Trophoblast cell (in vitro differentiated cells and primary cell): ENCODE results near the gene CBR3.

ENCODE experiments used
- DNase-seq, 2 donors: peaks; one replicate each; pipeline ENCODE4 v3.0.0-alpha.2; 2016
- H2AFZ ChIP-seq: 2 replicates; pipeline ENCODE4 v1.6.1; 2013; ENCODE audit warnings: low read length, moderate library complexity, mild to moderate bottlenecking; ENCODE audit not compliant: insufficient read depth, poor library complexity
- H2AK5ac ChIP-seq: 2 replicates; pipeline ENCODE4 v1.6.1; 2013; ENCODE audit warnings: mild to moderate bottlenecking, low read length
- H2BK120ac ChIP-seq: 2 replicates; pipeline ENCODE4 v1.6.1; 2013; ENCODE audit warnings: low read length, mild to moderate bottlenecking, moderate library complexity; ENCODE audit not compliant: insufficient read depth, poor library complexity
- H2BK12ac ChIP-seq: 2 replicates; pipeline ENCODE4 v1.6.1; 2013; ENCODE audit warnings: mild to moderate bottlenecking, low read length, moderate library complexity
- H2BK5ac ChIP-seq: 2 replicates; pipeline ENCODE4 v1.6.1; 2013; ENCODE audit warnings: low read length, low read depth, moderate library complexity, mild to moderate bottlenecking; ENCODE audit not compliant: poor library complexity
- H3K14ac ChIP-seq: 2 replicates; pipeline ENCODE4 v1.6.1; 2013; ENCODE audit warnings: mild to moderate bottlenecking, low read length
- H3K18ac ChIP-seq: 2 replicates; pipeline ENCODE4 v1.6.1; 2013; ENCODE audit warnings: mild to moderate bottlenecking, low read length
- H3K23ac ChIP-seq: 2 replicates; pipeline ENCODE4 v1.6.1; 2013; ENCODE audit warnings: low read length
- H3K27ac ChIP-seq: 2 replicates; pipeline ENCODE4 v1.5.1; 2013; ENCODE audit warnings: low read depth, mild to moderate bottlenecking, inconsistent platforms, low read length, moderate library complexity
- H3K27me3 ChIP-seq: 2 replicates; pipeline ENCODE4 v1.6.1; 2013; ENCODE audit warnings: inconsistent platforms, mild to moderate bottlenecking, low read length, moderate library complexity; ENCODE audit not compliant: insufficient read depth
- H3K36me3 ChIP-seq, 2 experiments: 1 replicate in 1 of 2; 2 replicates in 1 of 2; pipeline ENCODE4 v1.6.1; 2013; ENCODE audit warnings: low read length in 2 of 2, mild to moderate bottlenecking in 2 of 2, moderate library complexity in 1 of 2; ENCODE audit not compliant: insufficient read depth in 2 of 2, control insufficient read depth in 1 of 2
- H3K4ac ChIP-seq: 2 replicates; pipeline ENCODE4 v1.6.1; 2013; ENCODE audit warnings: low read depth, mild to moderate bottlenecking, low read length, moderate library complexity
- H3K4me1 ChIP-seq, 2 experiments: 1 replicate in 1 of 2; 2 replicates in 1 of 2; pipeline ENCODE4 v1.6.1; 2013; ENCODE audit warnings: low read length in 2 of 2, mild to moderate bottlenecking in 2 of 2, moderate library complexity in 1 of 2; ENCODE audit not compliant: insufficient read depth in 2 of 2, control insufficient read depth in 1 of 2
- H3K4me2 ChIP-seq: 2 replicates; pipeline ENCODE4 v1.6.1; 2013; ENCODE audit warnings: inconsistent platforms, mild to moderate bottlenecking, low read length, moderate library complexity
- H3K4me3 ChIP-seq: 2 replicates; pipeline ENCODE4 v1.5.1; 2013; ENCODE audit warnings: mild to moderate bottlenecking, low read depth, low read length, inconsistent platforms
- H3K79me1 ChIP-seq: one replicate; pipeline ENCODE4 v1.6.1; 2013; ENCODE audit warnings: low read length
- H3K79me2 ChIP-seq: 2 replicates; pipeline ENCODE4 v1.6.1; 2013; ENCODE audit warnings: low read length, mild to moderate bottlenecking; ENCODE audit not compliant: control insufficient read depth, insufficient read depth, poor library complexity
- H3K9ac ChIP-seq: 2 replicates; pipeline ENCODE4 v1.6.1; 2013; ENCODE audit warnings: mild to moderate bottlenecking, low read length
- H3K9me3 ChIP-seq: 2 replicates; pipeline ENCODE4 v1.6.1; 2013; ENCODE audit warnings: low read depth, mild to moderate bottlenecking, control low read depth, inconsistent platforms, low read length; ENCODE audit not compliant: insufficient read depth
- H4K12ac ChIP-seq: 2 replicates; pipeline ENCODE4 v1.6.1; 2013; ENCODE audit warnings: low read depth, mild to moderate bottlenecking, low read length, moderate library complexity
- H4K8ac ChIP-seq: 2 replicates; pipeline ENCODE4 v1.6.1; 2013; ENCODE audit warnings: low read depth, mild to moderate bottlenecking, low read length, moderate library complexity
- H4K91ac ChIP-seq: one replicate; pipeline ENCODE4 v1.6.1; 2013; ENCODE audit warnings: low read depth, mild to moderate bottlenecking, low read length, moderate library complexity
- WGBS: extraction: QIAGEN DNeasy Blood & Tissue Kit; methylation state at CpG from one replicate; pipeline ENCODE4 v1.1.7; 2013; ENCODE audit warnings: missing lambda C conversion rate; ENCODE audit not compliant: insufficient read length, insufficient coverage; ENCODE audit errors: extremely low coverage; 5-methylcytosine and 5-hydroxymethylcytosine counted together

Gene CBR3

GRCh38 chr21:36195613-36196012 lies 60.7 kb downstream of the CBR3 start:
- no peak overlapping the region for H3K18ac ChIP-seq
- no peaks in the 10 kb centered on the region for H3K27me3 ChIP-seq
- H2BK5ac ChIP-seq: no peak overlapping the region
- H3K79me1 ChIP-seq: peaks cover 13% of the 10 kb centered on the region
- no peak overlapping the region for H3K4me2 ChIP-seq
- no peaks in the 10 kb centered on the region for H3K9me3 ChIP-seq
- H3K9ac ChIP-seq: no peak overlapping the region
- H3K4ac ChIP-seq: no peak overlapping the region
- no peak overlapping the region for H2AFZ ChIP-seq
- no peak overlapping the region for H2BK12ac ChIP-seq
- no peak overlapping the region for H4K12ac ChIP-seq
- no peak overlapping the region for H2BK120ac ChIP-seq
- WGBS: no CpG with 5 or more reads among the region's 1 CpG
- H3K4me3 ChIP-seq: no peak overlapping the region
- peaks cover 3% of the 10 kb centered on the region for H3K79me2 ChIP-seq
- H4K8ac ChIP-seq: no peak overlapping the region
- H2AK5ac ChIP-seq: no peak overlapping the region
- peaks cover 18 to 24% of the 10 kb centered on the region in 2 experiments for H3K4me1 ChIP-seq
- DNase-seq: no peak
- H3K23ac ChIP-seq: no peak overlapping the region
- H3K27ac ChIP-seq: no peak overlapping the region
- H3K36me3 ChIP-seq: peaks cover 2 to 4% of the 10 kb centered on the region in 2 experiments
- H3K14ac ChIP-seq: no peak overlapping the region
- no peak overlapping the region for H4K91ac ChIP-seq
